HepG2 (cell line): ENCODE measurements around the gene CORT. TPM values are rescaled to one million over a fixed set of nuclear protein-coding genes. Genes with fewer than 3 reads are reported as not detected.

Experiments
- CHD2 ChIP-seq: IDR thresholded peaks from 2 replicates; pipeline ENCODE4 v1.6.1; 2011; ENCODE audit warnings: low read depth, low read length, improper control_type of control experiment
- DPF2 ChIP-seq: sonication (generic); formaldehyde crosslinking; IDR thresholded peaks from 2 replicates; pipeline ENCODE4 v1.4.0; 2020; ENCODE audit warnings: mild to moderate bottlenecking, low read depth, missing genetic modification reagents, borderline replicate concordance
- ETV6 ChIP-seq: sonication (generic); formaldehyde crosslinking; conservative IDR thresholded peaks from 2 replicates; pipeline ENCODE4 v1.4.0; 2020; ENCODE audit warnings: missing genetic modification reagents
- GATAD2A ChIP-seq: IDR thresholded peaks from 2 replicates; pipeline ENCODE4 v1.6.1; 2016
- HNF4G ChIP-seq, 2 experiments: sonication (generic) in 1 of 2; formaldehyde crosslinking in 1 of 2; IDR thresholded peaks; 2 replicates each; pipeline versions ENCODE4 v1.4.0 to v1.6.1; 2011 to 2020; ENCODE audit warnings: borderline replicate concordance in 2 of 2, low read depth in 2 of 2, mild to moderate bottlenecking in 2 of 2, low read length in 1 of 2, missing genetic modification reagents in 1 of 2, moderate library complexity in 1 of 2
- HNRNPUL1 ChIP-seq: fragments of 200-400 bp; formaldehyde crosslinking; IDR thresholded peaks from 2 replicates; pipeline ENCODE4 v1.6.1; 2017; ENCODE audit warnings: low read depth, mild to moderate bottlenecking, low read length, moderate library complexity
- JUND ChIP-seq: sonication (generic); formaldehyde crosslinking; IDR thresholded peaks from 2 replicates; pipeline ENCODE4 v1.8.0; 2022; ENCODE audit warnings: mild to moderate bottlenecking, missing genetic modification reagents
- KLF13 ChIP-seq: sonication (generic); formaldehyde crosslinking; IDR thresholded peaks from 2 replicates; pipeline ENCODE4 v1.4.0; 2020; ENCODE audit warnings: mild to moderate bottlenecking, missing genetic modification reagents
- MED1 ChIP-seq: sonication (generic); formaldehyde crosslinking; IDR thresholded peaks from 2 replicates; pipeline ENCODE4 v1.4.0; 2020; ENCODE audit warnings: missing genetic modification reagents
- MED8 ChIP-seq: sonication (generic); formaldehyde crosslinking; IDR thresholded peaks from 2 replicates; pipeline ENCODE4 v1.8.1; 2023; ENCODE audit warnings: mild to moderate bottlenecking, missing genetic modification reagents; ENCODE audit not compliant: insufficient replicate concordance
- PHF20 ChIP-seq: sonication (generic); formaldehyde crosslinking; IDR thresholded peaks from 2 replicates; pipeline ENCODE4 v1.5.0; 2020; ENCODE audit warnings: mild to moderate bottlenecking, missing genetic modification reagents
- SP1 ChIP-seq, 2 experiments: fragments of 450-650 bp in 1 of 2; sonication (generic) in 1 of 2; formaldehyde crosslinking in 1 of 2; IDR thresholded peaks; 2 replicates each; pipeline versions ENCODE4 v1.4.0 to v1.6.1; 2016 to 2020; ENCODE audit warnings: missing genetic modification reagents in 1 of 2
- SP5 ChIP-seq: IDR thresholded peaks from 2 replicates; pipeline ENCODE4 v1.6.1; 2016; ENCODE audit warnings: low read depth, borderline replicate concordance
- TBP ChIP-seq: sonication (generic); formaldehyde crosslinking; IDR thresholded peaks from 2 replicates; pipeline ENCODE4 v1.5.0; 2020; ENCODE audit warnings: missing genetic modification reagents
- ZNF124 ChIP-seq: sonication (generic); formaldehyde crosslinking; IDR thresholded peaks from 2 replicates; pipeline ENCODE4 v1.4.0; 2020; ENCODE audit warnings: missing genetic modification reagents
- ZNF329 ChIP-seq: sonication (generic); formaldehyde crosslinking; IDR thresholded peaks from 2 replicates; pipeline ENCODE4 v1.9.0; 2021; ENCODE audit warnings: low read depth, mild to moderate bottlenecking, missing genetic modification reagents
- ZNF333 ChIP-seq: sonication (generic); formaldehyde crosslinking; IDR thresholded peaks from 2 replicates; pipeline ENCODE4 v1.4.0; 2020; ENCODE audit warnings: mild to moderate bottlenecking, missing genetic modification reagents, borderline replicate concordance
- ZNF350 ChIP-seq: sonication (generic); formaldehyde crosslinking; IDR thresholded peaks from 2 replicates; pipeline ENCODE4 v1.4.0; 2020; ENCODE audit warnings: mild to moderate bottlenecking, low read depth, missing genetic modification reagents, borderline replicate concordance
- ZNF354B ChIP-seq: sonication (generic); formaldehyde crosslinking; IDR thresholded peaks from 2 replicates; pipeline ENCODE4 v1.8.0; 2022; ENCODE audit warnings: mild to moderate bottlenecking, missing genetic modification reagents
- ZNF614 ChIP-seq: IDR thresholded peaks from 2 replicates; pipeline ENCODE4 v1.6.1; 2018; ENCODE audit warnings: missing biosample characterization, missing genetic modification reagents, inconsistent platforms, borderline replicate concordance
- ZNF713 ChIP-seq: sonication (generic); formaldehyde crosslinking; IDR thresholded peaks from 2 replicates; pipeline ENCODE4 v1.4.0; 2020; ENCODE audit warnings: mild to moderate bottlenecking, missing genetic modification reagents
- polyA plus RNA-seq, 8 experiments: library from polyadenylated mRNA; depleted of rRNA in 3 of 8; stranded (reverse) in 7 of 8; unstranded in 1 of 8; fragments of >200 nt; fragmentation: Illumina TruSeq in 4 of 8; extraction: Trizol in 4 of 8; gene quantifications; 2 replicates each; pipeline versions ENCODE4 v1.2.1 to v1.2.3, GENCODE V29; 2011 to 2016; ENCODE audit warnings: low read depth in 4 of 8, missing spikeins in 1 of 8, mixed read lengths in 1 of 8; ENCODE audit not compliant: insufficient read depth in 1 of 8
- total RNA-seq, 5 experiments: library from RNA; depleted of rRNA; stranded (reverse); fragments of >200 nt; fragmentation: Illumina TruSeq; extraction: Trizol; gene quantifications; 2 replicates each; pipeline ENCODE4 v1.2.3, GENCODE V29; 2016; ENCODE audit warnings: low read depth in 1 of 5
- TF ChIP-seq, protein P1 (sequence below): sonication (generic); formaldehyde crosslinking; IDR thresholded peaks from 2 replicates; pipeline ENCODE4 v1.5.0; 2020; ENCODE audit warnings: mild to moderate bottlenecking, missing genetic modification reagents, moderate library complexity
- TF ChIP-seq, protein P2 (sequence below): sonication (generic); formaldehyde crosslinking; IDR thresholded peaks from 2 replicates; pipeline ENCODE4 v1.4.0; 2020; ENCODE audit warnings: mild to moderate bottlenecking, missing genetic modification reagents, borderline replicate concordance
- TF ChIP-seq, protein P3 (sequence below): sonication (generic); formaldehyde crosslinking; IDR thresholded peaks from 2 replicates; pipeline ENCODE4 v1.4.0; 2020; ENCODE audit warnings: missing genetic modification reagents, mild to moderate bottlenecking, borderline replicate concordance

CORT gene
- total and polyA plus RNA-seq, 2 of the 13 experiments (the other 11 are each of a cell fraction or from before 2014, with no cell fraction given): 0.11 to 0.62 TPM

DNA sequence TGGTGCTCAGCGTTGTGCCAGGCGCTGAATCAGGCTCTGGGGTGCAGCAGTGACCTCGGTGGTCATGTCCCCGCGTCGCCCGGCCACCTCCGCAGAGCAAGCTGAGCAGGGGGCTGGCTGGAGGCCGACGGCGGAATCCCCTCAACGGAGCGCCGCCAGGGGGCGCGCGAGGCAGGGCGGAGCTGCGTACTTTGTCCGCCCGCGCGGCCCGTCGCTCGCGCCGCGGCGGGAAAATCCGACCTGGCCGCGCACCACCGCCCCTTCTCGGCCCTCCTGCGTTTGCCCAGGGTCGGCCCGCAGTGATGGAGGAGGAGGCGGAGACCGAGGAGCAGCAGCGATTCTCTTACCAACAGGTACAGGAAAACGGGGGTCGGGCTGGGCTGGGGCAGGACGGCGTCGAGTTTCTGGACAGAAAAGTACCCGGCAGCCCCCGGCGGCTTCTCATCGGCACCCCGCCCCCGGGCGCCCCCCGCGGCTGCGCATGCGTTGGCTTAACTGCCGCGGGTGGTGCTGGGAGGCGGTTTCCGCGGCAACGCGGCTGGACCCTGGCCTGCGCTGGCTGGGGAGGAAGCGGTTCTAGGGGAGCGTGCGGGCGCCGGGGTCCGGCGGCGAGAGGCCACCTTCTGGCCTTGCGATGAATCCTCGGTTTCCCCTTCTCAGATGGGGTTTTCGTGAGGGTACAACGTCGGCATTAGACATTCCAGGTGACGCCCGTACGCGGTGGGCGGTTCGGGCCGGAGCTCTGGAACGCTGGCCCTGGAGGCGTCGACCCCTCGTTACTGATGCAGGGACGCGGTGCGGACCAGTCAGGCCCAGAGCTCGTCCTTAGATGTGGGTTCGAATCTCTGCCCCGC lies 19.4 kb upstream of the CORT start, which contains the start of gene CENPS (continued):
- peak; percentile 87; the same call in 1 of the 2 replicates for TF ChIP-seq ZNF124 (CRISPR knock-in tag)
- TF ChIP-seq, protein P1, sequence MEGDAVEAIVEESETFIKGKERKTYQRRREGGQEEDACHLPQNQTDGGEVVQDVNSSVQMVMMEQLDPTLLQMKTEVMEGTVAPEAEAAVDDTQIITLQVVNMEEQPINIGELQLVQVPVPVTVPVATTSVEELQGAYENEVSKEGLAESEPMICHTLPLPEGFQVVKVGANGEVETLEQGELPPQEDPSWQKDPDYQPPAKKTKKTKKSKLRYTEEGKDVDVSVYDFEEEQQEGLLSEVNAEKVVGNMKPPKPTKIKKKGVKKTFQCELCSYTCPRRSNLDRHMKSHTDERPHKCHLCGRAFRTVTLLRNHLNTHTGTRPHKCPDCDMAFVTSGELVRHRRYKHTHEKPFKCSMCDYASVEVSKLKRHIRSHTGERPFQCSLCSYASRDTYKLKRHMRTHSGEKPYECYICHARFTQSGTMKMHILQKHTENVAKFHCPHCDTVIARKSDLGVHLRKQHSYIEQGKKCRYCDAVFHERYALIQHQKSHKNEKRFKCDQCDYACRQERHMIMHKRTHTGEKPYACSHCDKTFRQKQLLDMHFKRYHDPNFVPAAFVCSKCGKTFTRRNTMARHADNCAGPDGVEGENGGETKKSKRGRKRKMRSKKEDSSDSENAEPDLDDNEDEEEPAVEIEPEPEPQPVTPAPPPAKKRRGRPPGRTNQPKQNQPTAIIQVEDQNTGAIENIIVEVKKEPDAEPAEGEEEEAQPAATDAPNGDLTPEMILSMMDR: peak; percentile 95
- TF ChIP-seq ZNF354B (CRISPR knock-in tag): 0 out of 2 replicates have a peak, but pooled peaks have one; percentile 70
- TF ChIP-seq MED8: peak; percentile 72
- peak; percentile 95; the same call in 1 of the 2 replicates for TF ChIP-seq ZNF713 (CRISPR knock-in tag)
- no peak for TF ChIP-seq ZNF614
- TF ChIP-seq, protein P2, sequence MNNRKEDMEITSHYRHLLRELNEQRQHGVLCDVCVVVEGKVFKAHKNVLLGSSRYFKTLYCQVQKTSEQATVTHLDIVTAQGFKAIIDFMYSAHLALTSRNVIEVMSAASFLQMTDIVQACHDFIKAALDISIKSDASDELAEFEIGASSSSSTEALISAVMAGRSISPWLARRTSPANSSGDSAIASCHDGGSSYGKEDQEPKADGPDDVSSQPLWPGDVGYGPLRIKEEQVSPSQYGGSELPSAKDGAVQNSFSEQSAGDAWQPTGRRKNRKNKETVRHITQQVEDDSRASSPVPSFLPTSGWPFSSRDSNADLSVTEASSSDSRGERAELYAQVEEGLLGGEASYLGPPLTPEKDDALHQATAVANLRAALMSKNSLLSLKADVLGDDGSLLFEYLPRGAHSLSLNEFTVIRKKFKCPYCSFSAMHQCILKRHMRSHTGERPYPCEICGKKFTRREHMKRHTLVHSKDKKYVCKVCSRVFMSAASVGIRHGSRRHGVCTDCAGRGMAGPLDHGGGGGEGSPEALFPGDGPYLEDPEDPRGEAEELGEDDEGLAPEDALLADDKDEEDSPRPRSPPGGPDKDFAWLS (CRISPR knock-in tag): peak; percentile 9; the same call in 1 of the 2 replicates
- no peak for TF ChIP-seq DPF2 (CRISPR knock-in tag)
- TF ChIP-seq MED1 (CRISPR knock-in tag): peak; percentile 29; the same call in 1 of the 2 replicates
- peak; percentile 76 for TF ChIP-seq ZNF350
- no peak for TF ChIP-seq TBP (CRISPR knock-in tag)
- peak; percentile 34; the same call in 1 of the 2 replicates for TF ChIP-seq SP5 (CRISPR knock-in tag)
- TF ChIP-seq HNF4G (IDR thresholded peaks at IDR 0.05; ENCODE audit: borderline replicate concordance, low read depth, low read length): peak; percentile 45; the same call in 1 of the 2 replicates
- TF ChIP-seq HNF4G (CRISPR knock-in tag; IDR thresholded peaks at IDR 0.05; ENCODE audit: borderline replicate concordance, low read depth): 0 out of 2 replicates have a peak, but pooled peaks have one; percentile 30
- TF ChIP-seq JUND (CRISPR knock-in tag): 0 out of 2 replicates have a peak, but pooled peaks have one; percentile 34
- TF ChIP-seq SP1 (IDR thresholded peaks at IDR 0.05): no peak
- TF ChIP-seq SP1 (CRISPR knock-in tag; IDR thresholded peaks at IDR 0.05): peak; percentile 70
- TF ChIP-seq ZNF329: 0 out of 2 replicates have a peak, but pooled peaks have one; percentile 75
- peak; percentile 30; the same call in 1 of the 2 replicates for TF ChIP-seq ZNF333
- TF ChIP-seq CHD2: peak; percentile 46; the same call in 1 of the 2 replicates
- TF ChIP-seq KLF13: peak; percentile 63; the same call in 1 of the 2 replicates
- TF ChIP-seq PHF20 (CRISPR knock-in tag): peak; percentile 82
- TF ChIP-seq GATAD2A: peak; percentile 41; the same call in 1 of the 2 replicates
- no peak for TF ChIP-seq HNRNPUL1
- TF ChIP-seq, protein P3, sequence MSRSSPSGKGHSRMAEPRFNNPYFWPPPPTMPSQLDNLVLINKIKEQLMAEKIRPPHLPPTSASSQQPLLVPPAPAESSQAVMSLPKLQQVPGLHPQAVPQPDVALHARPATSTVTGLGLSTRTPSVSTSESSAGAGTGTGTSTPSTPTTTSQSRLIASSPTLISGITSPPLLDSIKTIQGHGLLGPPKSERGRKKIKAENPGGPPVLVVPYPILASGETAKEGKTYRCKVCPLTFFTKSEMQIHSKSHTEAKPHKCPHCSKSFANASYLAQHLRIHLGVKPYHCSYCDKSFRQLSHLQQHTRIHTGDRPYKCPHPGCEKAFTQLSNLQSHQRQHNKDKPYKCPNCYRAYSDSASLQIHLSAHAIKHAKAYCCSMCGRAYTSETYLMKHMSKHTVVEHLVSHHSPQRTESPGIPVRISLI (CRISPR knock-in tag): peak; percentile 54; the same call in 1 of the 2 replicates
- TF ChIP-seq ETV6 (CRISPR knock-in tag): peak; percentile 59; the same call in 1 of the 2 replicates
